Muscle of leg (tissue), 11 donors: ENCODE data around the gene HDX. TPM values are rescaled to one million over a fixed set of nuclear protein-coding genes. Genes with fewer than 3 reads are reported as not detected.
"Not testable (repeated sequence)": the region's sequence is repeated elsewhere in the genome, so short reads cannot be mapped to it uniquely, and the experiment has no call there.

Source experiments
- DNase-seq: peaks from one replicate; pipeline ENCODE4 v3.0.0; 2013
- H3K27ac ChIP-seq: one replicate; pipeline ENCODE4 v1.5.1; 2013; ENCODE audit warnings: mild to moderate bottlenecking, low read length, control low read depth
- H3K27me3 ChIP-seq: one replicate; pipeline ENCODE4 v1.6.1; 2013; ENCODE audit warnings: low read length; ENCODE audit not compliant: control insufficient read depth, insufficient read depth
- H3K36me3 ChIP-seq: one replicate; pipeline ENCODE4 v1.6.1; 2013; ENCODE audit warnings: low read length; ENCODE audit not compliant: control insufficient read depth, insufficient read depth
- H3K4me1 ChIP-seq: one replicate; pipeline ENCODE4 v1.6.1; 2013; ENCODE audit warnings: low read length; ENCODE audit not compliant: control insufficient read depth, insufficient read depth
- H3K4me3 ChIP-seq: one replicate; pipeline ENCODE4 v1.5.1; 2013; ENCODE audit warnings: low read length, control low read depth
- H3K9me3 ChIP-seq: replicated peaks from 2 replicates; pipeline ENCODE4 v1.6.1; 2013; ENCODE audit warnings: low read depth, low read length; ENCODE audit not compliant: control insufficient read depth
- WGBS: methylation state at CpG from one replicate; pipeline ENCODE4 v1.1.5; 2013; ENCODE audit warnings: missing lambda C conversion rate; ENCODE audit not compliant: insufficient coverage; 5-methylcytosine and 5-hydroxymethylcytosine counted together
- polyA plus RNA-seq, 8 donors: library from polyadenylated mRNA; unstranded; fragments of 120-200 nt; gene quantifications; one replicate each; pipeline versions ENCODE4 v1.2.1 to v1.2.3, GENCODE V29; 2013; ENCODE audit warnings: inconsistent platforms in 1 of 8, low replicate concordance in 1 of 8; ENCODE audit not compliant: insufficient read length in 8 of 8, insufficient read depth in 1 of 8
- total RNA-seq: library from RNA; stranded (reverse); fragments of 120-200 nt; gene quantifications from one replicate; pipeline ENCODE4 v1.2.4, GENCODE V29; 2013

HDX gene
- total and polyA plus RNA-seq, 9 donors: 2.8 to 5.0 (median 3.7) TPM

- no peaks in the 10 kb centered on the region for H3K27me3 ChIP-seq
- H3K4me3 ChIP-seq: no peak overlapping the region
- DNase-seq: no peak
- no peaks in the 10 kb centered on the region for H3K4me1 ChIP-seq
- no peaks in the 10 kb centered on the region for H3K36me3 ChIP-seq
- H3K9me3 ChIP-seq: no peaks in the 10 kb centered on the region
- H3K27ac ChIP-seq: no peak overlapping the region
- no CpG with 5 or more reads among the region's 1 CpG for WGBS
These were observed 161.3 kb downstream of the HDX start for GRCh38 chrX:84340968-84341367.

- WGBS: no CpG with 5 or more reads among the region's 4 CpGs
- no peaks in the 10 kb centered on the region for H3K9me3 ChIP-seq
- H3K36me3 ChIP-seq: no peaks in the 10 kb centered on the region
- H3K27ac ChIP-seq: no peak overlapping the region
- H3K4me1 ChIP-seq: no peaks in the 10 kb centered on the region
- H3K4me3 ChIP-seq: no peak overlapping the region
- DNase-seq: peak; percentile 9
- H3K27me3 ChIP-seq: no peaks in the 10 kb centered on the region
These were observed 162.5 kb downstream of the HDX start for GRCh38 chrX:84339507-84340364.

GRCh38 chrX:84336646-84337045 is 165.6 kb downstream of the HDX start:
- peak; percentile 6 for DNase-seq
- WGBS: 20% methylated on average over 1 of the region's 3 CpGs
- H3K9me3 ChIP-seq: no peaks in the 10 kb centered on the region
- H3K4me1 ChIP-seq: no peaks in the 10 kb centered on the region
- no peak overlapping the region for H3K4me3 ChIP-seq
- no peaks in the 10 kb centered on the region for H3K36me3 ChIP-seq
- no peak overlapping the region for H3K27ac ChIP-seq
- H3K27me3 ChIP-seq: no peaks in the 10 kb centered on the region

- WGBS: 43% methylated on average over 1 of the region's 1 CpG
- no peaks in the 10 kb centered on the region for H3K36me3 ChIP-seq
- peak overlapping the region; percentile 57 for H3K27ac ChIP-seq
- H3K27me3 ChIP-seq: no peaks in the 10 kb centered on the region
- H3K4me3 ChIP-seq: no peak overlapping the region
- H3K4me1 ChIP-seq: no peaks in the 10 kb centered on the region
- peak; percentile 50 for DNase-seq
- no peaks in the 10 kb centered on the region for H3K9me3 ChIP-seq
These were observed 167.1 kb downstream of the HDX start for GRCh38 chrX:84335121-84335520.

- H3K4me1 ChIP-seq: no peaks in the 10 kb centered on the region
These were observed 180.0 kb downstream of the HDX start for GRCh38 chrX:84322083-84322827.

GRCh38 chrX:84320614-84321013 is 181.6 kb downstream of the HDX start:
- Histone ChIP-seq H3K36me3 (no peaks in the 10 kb centered on the region), H3K27ac (no peak overlapping the region), H3K4me3 (no peak overlapping the region), H3K4me1 (no peaks in the 10 kb centered on the region), H3K27me3 (no peaks in the 10 kb centered on the region), H3K9me3 (no peaks in the 10 kb centered on the region)
- DNase-seq: no peak

More at GRCh38 chrX:84322083-84322827, 180.0 kb downstream of the HDX start:
- Histone ChIP-seq H3K4me3 (no peak overlapping the region), H3K27me3 (no peaks in the 10 kb centered on the region), H3K9me3 (no peaks in the 10 kb centered on the region), H3K36me3 (no peaks in the 10 kb centered on the region), H3K27ac (no peak overlapping the region)
- DNase-seq: no peak
- WGBS: no CpG with 5 or more reads among the region's 2 CpGs

GRCh38 chrX:84320023-84320422 is 182.2 kb downstream of the HDX start:
- no peaks in the 10 kb centered on the region for H3K36me3 ChIP-seq
- no peak overlapping the region for H3K4me3 ChIP-seq
- H3K9me3 ChIP-seq: peaks cover 3% of the 10 kb centered on the region
- H3K27ac ChIP-seq: no peak overlapping the region
- H3K27me3 ChIP-seq: no peaks in the 10 kb centered on the region
- no peak for DNase-seq
- H3K4me1 ChIP-seq: no peaks in the 10 kb centered on the region
- WGBS: 87% methylated on average over 3 of the region's 3 CpGs

GRCh38 chrX:84318661-84319060 is 183.6 kb downstream of the HDX start:
- Histone ChIP-seq H3K27ac (no peak overlapping the region), H3K9me3 (peaks cover 6% of the 10 kb centered on the region), H3K36me3 (no peaks in the 10 kb centered on the region), H3K4me1 (no peaks in the 10 kb centered on the region), H3K27me3 (no peaks in the 10 kb centered on the region), H3K4me3 (no peak overlapping the region)
- DNase-seq: no peak
- WGBS: no CpG with 5 or more reads among the region's 1 CpG

- not testable (repeated sequence) for H3K36me3 ChIP-seq, DNase-seq, H3K9me3 ChIP-seq, H3K27ac ChIP-seq, H3K4me3 ChIP-seq, H3K4me1 ChIP-seq, H3K27me3 ChIP-seq
These were observed 186.3 kb downstream of the HDX start for GRCh38 chrX:84315946-84316345.
